DOHH2 (cell line): ENCODE measurements around the gene PBX4.

Experiments used
- CTCF ChIP-seq: fragments of 200-600 bp; sonication (generic); IDR thresholded peaks from one replicate; pipeline ENCODE4 v1.5.1; 2014; ENCODE audit warnings: antibody characterized with exemption, mild to moderate bottlenecking, low read depth, low read length; ENCODE audit not compliant: poor library complexity, severe bottlenecking
- EZH2phosphoT487 ChIP-seq: fragments of 200-600 bp; sonication (generic); IDR thresholded peaks from 2 replicates; pipeline ENCODE4 v1.6.1; 2017; ENCODE audit warnings: borderline replicate concordance, mild to moderate bottlenecking, antibody characterized with exemption, low read length, moderate library complexity, mixed read lengths

- no peak for TF ChIP-seq CTCF
- no peak for TF ChIP-seq EZH2phosphoT487
Observed at GRCh38 chr19:19587771-19588170, 30.7 kb downstream of the PBX4 start.
